Measurements from ENCODE around the gene EPHB3. TPM values are rescaled to one million over a fixed set of nuclear protein-coding genes. Genes with fewer than 3 reads are reported as not detected.
A peak's percentile ranks its signal among the peaks of the same experiment; 100 is the strongest.

Gene EPHB3
- total RNA-seq, 1 donor from 2014 or later = 4.3 TPM

- no peaks in the 10 kb centered on the region for H3K9me3 Mint-ChIP-seq (ENCODE audit: unreplicated experiment)
- H3K4me3 Mint-ChIP-seq (ENCODE audit: unreplicated experiment) = no peak overlapping the region
- no peaks in the 10 kb centered on the region for H3K36me3 Mint-ChIP-seq (ENCODE audit: low read depth, unreplicated experiment)
- no peak for TF ChIP-seq CTCF (IDR thresholded peaks at IDR 0.05; ENCODE audit: unreplicated experiment)
- peaks cover 4% of the 10 kb centered on the region for H3K4me1 Mint-ChIP-seq (ENCODE audit: unreplicated experiment)
- DNase-seq (ENCODE audit: low spot score) = no peak
- peak overlapping the region; percentile 16 for H3K27ac Mint-ChIP-seq (ENCODE audit: unreplicated experiment)
- peaks cover 2% of the 10 kb centered on the region for H3K27me3 Mint-ChIP-seq (ENCODE audit: unreplicated experiment)
Measured at GRCh38 chr3:184546252-184546651, 15.3 kb upstream of the EPHB3 start.

- no peaks in the 10 kb centered on the region for H3K4me1 Mint-ChIP-seq (ENCODE audit: unreplicated experiment)
- no peak for TF ChIP-seq CTCF (IDR thresholded peaks at IDR 0.05; ENCODE audit: unreplicated experiment)
- DNase-seq (ENCODE audit: low spot score) = no peak
Measured at GRCh38 chr3:184549796-184550577, 11.6 kb upstream of the EPHB3 start.

DNA sequence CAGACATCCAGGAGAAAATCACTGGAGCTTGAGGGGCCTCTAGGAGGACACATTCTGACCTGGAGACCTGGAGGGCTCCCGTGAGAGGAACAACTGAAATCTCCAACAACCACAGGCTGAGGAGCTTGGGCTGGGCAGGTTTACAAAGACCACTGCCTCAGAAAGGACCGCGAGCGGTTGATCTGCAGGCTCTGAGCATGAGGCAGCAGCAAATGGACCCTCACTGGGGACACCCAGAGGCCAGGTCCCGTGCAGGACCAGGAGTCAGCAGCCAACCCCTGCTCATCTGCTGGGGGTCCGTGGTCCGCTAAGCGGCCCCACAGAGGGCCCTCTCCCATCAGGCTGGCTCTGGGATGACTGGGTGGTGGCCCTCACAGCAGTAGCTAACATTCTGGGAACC, 10.5 kb upstream of the EPHB3 start:
- TF ChIP-seq CTCF (IDR thresholded peaks at IDR 0.05; ENCODE audit: unreplicated experiment) = no peak
- no peak for DNase-seq (ENCODE audit: low spot score)
- Mint-ChIP-seq H3K36me3 (ENCODE audit: low read depth, unreplicated experiment) (no peaks in the 10 kb centered on the region), H3K4me1 (ENCODE audit: unreplicated experiment) (peaks cover under 1% of the 10 kb centered on the region), H3K27me3 (ENCODE audit: unreplicated experiment) (peaks cover 3% of the 10 kb centered on the region), H3K9me3 (ENCODE audit: unreplicated experiment) (no peaks in the 10 kb centered on the region), H3K4me3 (ENCODE audit: unreplicated experiment) (no peak overlapping the region), H3K27ac (ENCODE audit: unreplicated experiment) (no peak overlapping the region)

More at GRCh38 chr3:184549796-184550577, 11.6 kb upstream of the EPHB3 start:
- Mint-ChIP-seq H3K36me3 (ENCODE audit: low read depth, unreplicated experiment) (no peaks in the 10 kb centered on the region), H3K9me3 (ENCODE audit: unreplicated experiment) (no peaks in the 10 kb centered on the region), H3K27ac (ENCODE audit: unreplicated experiment) (no peak overlapping the region), H3K4me3 (ENCODE audit: unreplicated experiment) (no peak overlapping the region), H3K27me3 (ENCODE audit: unreplicated experiment) (peaks cover 3% of the 10 kb centered on the region)

DNA sequence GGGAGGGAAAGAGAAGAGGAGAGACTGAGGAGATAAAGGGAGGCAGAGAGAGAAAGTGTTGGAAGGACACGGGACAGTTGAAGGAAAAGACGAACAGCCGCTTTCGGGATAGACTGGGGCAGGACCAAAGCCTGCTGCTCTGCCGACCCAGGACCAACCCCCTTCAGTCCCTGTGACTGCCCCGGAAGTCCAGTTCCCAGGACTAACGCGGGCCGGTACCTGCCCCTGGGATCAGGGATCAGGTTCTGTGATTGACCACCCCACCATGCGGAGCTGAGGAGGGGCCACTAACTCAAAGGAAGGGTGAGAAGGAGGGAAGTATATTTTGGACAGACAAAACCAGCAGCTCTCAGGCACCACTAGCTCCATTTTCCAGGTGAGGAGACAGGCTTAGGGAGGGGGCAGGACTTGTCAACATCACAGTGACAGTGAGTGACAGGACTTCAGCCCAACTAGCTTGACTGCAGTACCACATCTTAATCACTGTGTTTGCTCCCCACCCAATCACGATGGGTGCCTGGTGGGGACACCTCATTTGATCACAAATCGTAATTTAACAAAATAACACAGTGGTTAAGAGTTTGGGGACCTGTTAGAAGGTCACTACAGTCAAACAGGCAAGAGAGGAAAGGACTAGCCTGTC, 9.8 kb upstream of the EPHB3 start:
- Mint-ChIP-seq H3K9me3 (ENCODE audit: unreplicated experiment) (no peaks in the 10 kb centered on the region), H3K27ac (ENCODE audit: unreplicated experiment) (no peak overlapping the region), H3K36me3 (ENCODE audit: low read depth, unreplicated experiment) (no peaks in the 10 kb centered on the region), H3K4me1 (ENCODE audit: unreplicated experiment) (peaks cover 7% of the 10 kb centered on the region), H3K27me3 (ENCODE audit: unreplicated experiment) (peaks cover 3% of the 10 kb centered on the region), H3K4me3 (ENCODE audit: unreplicated experiment) (no peak overlapping the region)
- DNase-seq (ENCODE audit: low spot score) = no peak
- no peak for TF ChIP-seq CTCF (IDR thresholded peaks at IDR 0.05; ENCODE audit: unreplicated experiment)

DNA sequence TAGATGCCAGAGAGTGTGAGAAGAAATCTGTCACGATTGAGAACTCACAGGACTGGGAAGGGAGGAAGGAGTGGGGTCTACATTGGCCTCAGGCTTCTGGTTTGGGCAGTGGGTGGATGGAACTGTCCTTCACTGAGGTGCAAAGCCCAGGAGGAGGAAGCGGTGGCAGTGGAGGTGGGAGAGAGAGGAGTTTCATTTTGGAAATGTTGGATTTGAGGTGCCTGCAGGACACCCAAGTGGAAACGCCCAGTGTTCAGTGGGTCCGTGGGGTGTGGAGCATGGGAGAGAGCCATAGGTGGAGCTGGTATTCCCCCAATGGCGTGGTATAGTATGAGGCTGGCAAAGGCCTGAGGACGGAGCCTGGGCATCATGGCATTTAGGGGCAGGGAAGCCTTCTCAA, 9.3 kb upstream of the EPHB3 start:
- TF ChIP-seq CTCF (IDR thresholded peaks at IDR 0.05; ENCODE audit: unreplicated experiment) = no peak
- H3K4me3 Mint-ChIP-seq (ENCODE audit: unreplicated experiment) = no peak overlapping the region
- H3K4me1 Mint-ChIP-seq (ENCODE audit: unreplicated experiment) = peaks cover 9% of the 10 kb centered on the region
- H3K9me3 Mint-ChIP-seq (ENCODE audit: unreplicated experiment) = no peaks in the 10 kb centered on the region
- no peaks in the 10 kb centered on the region for H3K36me3 Mint-ChIP-seq (ENCODE audit: low read depth, unreplicated experiment)
- peaks cover 3% of the 10 kb centered on the region for H3K27me3 Mint-ChIP-seq (ENCODE audit: unreplicated experiment)
- no peak for DNase-seq (ENCODE audit: low spot score)
- H3K27ac Mint-ChIP-seq (ENCODE audit: unreplicated experiment) = no peak overlapping the region

All from endothelial cell (in vitro differentiated cells).